ENCODE measurements around the gene DIPK1C.

- TF ChIP-seq POLR2A (IDR thresholded peaks at IDR 0.05; ENCODE audit: low read depth), result no peak
- TF ChIP-seq, protein P1, sequence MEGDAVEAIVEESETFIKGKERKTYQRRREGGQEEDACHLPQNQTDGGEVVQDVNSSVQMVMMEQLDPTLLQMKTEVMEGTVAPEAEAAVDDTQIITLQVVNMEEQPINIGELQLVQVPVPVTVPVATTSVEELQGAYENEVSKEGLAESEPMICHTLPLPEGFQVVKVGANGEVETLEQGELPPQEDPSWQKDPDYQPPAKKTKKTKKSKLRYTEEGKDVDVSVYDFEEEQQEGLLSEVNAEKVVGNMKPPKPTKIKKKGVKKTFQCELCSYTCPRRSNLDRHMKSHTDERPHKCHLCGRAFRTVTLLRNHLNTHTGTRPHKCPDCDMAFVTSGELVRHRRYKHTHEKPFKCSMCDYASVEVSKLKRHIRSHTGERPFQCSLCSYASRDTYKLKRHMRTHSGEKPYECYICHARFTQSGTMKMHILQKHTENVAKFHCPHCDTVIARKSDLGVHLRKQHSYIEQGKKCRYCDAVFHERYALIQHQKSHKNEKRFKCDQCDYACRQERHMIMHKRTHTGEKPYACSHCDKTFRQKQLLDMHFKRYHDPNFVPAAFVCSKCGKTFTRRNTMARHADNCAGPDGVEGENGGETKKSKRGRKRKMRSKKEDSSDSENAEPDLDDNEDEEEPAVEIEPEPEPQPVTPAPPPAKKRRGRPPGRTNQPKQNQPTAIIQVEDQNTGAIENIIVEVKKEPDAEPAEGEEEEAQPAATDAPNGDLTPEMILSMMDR (IDR thresholded peaks at IDR 0.05), result no peak
- TF ChIP-seq EP300 (IDR thresholded peaks at IDR 0.05), result no peak
Observed at GRCh38 chr18:74435740-74436139, 21.4 kb downstream of the DIPK1C start.

Measured in esophagus muscularis mucosa (tissue), 4 donors.